Neural cell (in vitro differentiated cells): ENCODE measurements around the gene CLCN1. TPM values are rescaled to one million over a fixed set of nuclear protein-coding genes. Genes with fewer than 3 reads are reported as not detected.

Source experiments
- H2AFZ ChIP-seq: fragments of 200-600, 300-800 bp; sonication (generic), shearing (Covaris generic); 2 replicates; pipeline ENCODE4 v1.6.0; 2014; ENCODE audit warnings: low read depth, mild to moderate bottlenecking, antibody characterized with exemption, low read length, moderate library complexity
- H3F3A ChIP-seq: fragments of 200-600 bp; shearing (Covaris generic); 2 replicates; pipeline ENCODE4 v1.6.1; 2016; ENCODE audit warnings: mild to moderate bottlenecking, moderate library complexity, mixed read lengths, antibody characterized with exemption, low read length; ENCODE audit not compliant: insufficient read depth, poor library complexity, severe bottlenecking
- H3K27ac ChIP-seq: fragments of 200-600, 300-800 bp; sonication (generic), shearing (Covaris generic); 2 replicates; pipeline ENCODE4 v1.5.1; 2014; ENCODE audit warnings: mild to moderate bottlenecking, low read length, moderate library complexity
- H3K27me3 ChIP-seq: fragments of 300-800, 200-600 bp; sonication (generic), shearing (Covaris generic); 2 replicates; pipeline ENCODE4 v1.6.0; 2014; ENCODE audit warnings: mild to moderate bottlenecking, low read depth, low read length, moderate library complexity; ENCODE audit not compliant: insufficient read depth
- H3K36me3 ChIP-seq: fragments of 300-800, 200-600 bp; sonication (generic), shearing (Covaris generic); 2 replicates; pipeline ENCODE4 v1.5.1; 2014; ENCODE audit warnings: mild to moderate bottlenecking, antibody characterized with exemption, low read length, moderate library complexity; ENCODE audit not compliant: insufficient read depth
- H3K4me2 ChIP-seq: fragments of 300-800, 200-600 bp; sonication (generic), shearing (Covaris generic); 2 replicates; pipeline ENCODE4 v1.6.0; 2014; ENCODE audit warnings: mild to moderate bottlenecking, low read length
- H3K4me3 ChIP-seq: fragments of 300-800, 200-600 bp; sonication (generic), shearing (Covaris generic); 2 replicates; pipeline ENCODE4 v1.5.1; 2014; ENCODE audit warnings: mild to moderate bottlenecking, low read length, moderate library complexity
- H3K79me2 ChIP-seq: fragments of 200-600 bp; shearing (Covaris generic); replicated peaks from 2 replicates; pipeline ENCODE4 v1.6.0; 2014; ENCODE audit warnings: mild to moderate bottlenecking, low read length, moderate library complexity; ENCODE audit not compliant: insufficient read depth
- H3K9ac ChIP-seq: fragments of 300-800, 200-600 bp; sonication (generic), shearing (Covaris generic); 2 replicates; pipeline ENCODE4 v1.6.1; 2016; ENCODE audit warnings: mild to moderate bottlenecking, low read length, mixed read lengths
- H3K9me2 ChIP-seq: fragments of 200-600 bp; shearing (Covaris generic); 2 replicates; pipeline ENCODE4 v1.6.1; 2016; ENCODE audit warnings: mild to moderate bottlenecking, low read length, mixed read lengths; ENCODE audit not compliant: insufficient read depth
- H3K9me3 ChIP-seq: fragments of 200-600, 300-800 bp; sonication (generic), shearing (Covaris generic); 2 replicates; pipeline ENCODE4 v1.6.1; 2016; ENCODE audit warnings: mild to moderate bottlenecking, mixed run types, low read length, moderate library complexity, mixed read lengths
- H4K20me1 ChIP-seq: fragments of 200-600 bp; shearing (Covaris generic); 2 replicates; pipeline ENCODE4 v1.6.1; 2016; ENCODE audit warnings: mild to moderate bottlenecking, mixed run types; ENCODE audit not compliant: insufficient read depth
- CTCF ChIP-seq: fragments of 450-650 bp; IDR thresholded peaks from 2 replicates; pipeline ENCODE4 v1.5.1; 2014; ENCODE audit warnings: antibody characterized with exemption, mild to moderate bottlenecking, moderate library complexity; ENCODE audit not compliant: poor library complexity, severe bottlenecking
- EP300 ChIP-seq: fragments of 450-650 bp; conservative IDR thresholded peaks from 2 replicates; pipeline ENCODE4 v1.6.1; 2014; ENCODE audit warnings: antibody characterized with exemption, mild to moderate bottlenecking, moderate library complexity; ENCODE audit not compliant: poor library complexity, severe bottlenecking
- EZH2 ChIP-seq: fragments of 200-600, 300-800 bp; shearing (Covaris generic), sonication (generic); IDR thresholded peaks from 2 replicates; pipeline ENCODE4 v1.6.1; 2014; ENCODE audit warnings: antibody characterized with exemption, low read length, borderline replicate concordance, mild to moderate bottlenecking; ENCODE audit not compliant: insufficient read depth, poor library complexity, severe bottlenecking
- MXI1 ChIP-seq: fragments of 450-650 bp; conservative IDR thresholded peaks from 2 replicates; pipeline ENCODE4 v1.6.1; 2014; ENCODE audit warnings: antibody characterized with exemption, mild to moderate bottlenecking; ENCODE audit not compliant: poor library complexity, severe bottlenecking
- POLR2AphosphoS5 ChIP-seq: IDR thresholded peaks from 2 replicates; pipeline ENCODE4 v1.6.1; 2012
- RAD21 ChIP-seq: fragments of 450-650 bp; conservative IDR thresholded peaks from 2 replicates; pipeline ENCODE4 v1.6.1; 2014; ENCODE audit warnings: antibody characterized with exemption, mild to moderate bottlenecking, moderate library complexity
- REST ChIP-seq: IDR thresholded peaks from 2 replicates; pipeline ENCODE4 v1.6.1; 2012; ENCODE audit warnings: borderline replicate concordance
- SMC3 ChIP-seq: fragments of 450-650 bp; conservative IDR thresholded peaks from 2 replicates; pipeline ENCODE4 v1.6.1; 2014; ENCODE audit warnings: antibody characterized with exemption, mild to moderate bottlenecking, moderate library complexity; ENCODE audit not compliant: poor library complexity
- TAF1 ChIP-seq: IDR thresholded peaks from 2 replicates; pipeline ENCODE4 v1.6.1; 2012; ENCODE audit warnings: low read depth
- polyA plus RNA-seq: library from polyadenylated mRNA; depleted of rRNA; stranded (reverse); fragments of >200 nt; gene quantifications from 2 replicates; pipeline ENCODE4 v1.2.3, GENCODE V29; 2014

CLCN1 gene
- polyA plus RNA-seq, 1 donor from 2014 or later: not detected

- Histone ChIP-seq H3K4me3 (peak overlapping the region; percentile 100), H3K4me2 (peak overlapping the region; percentile 86), H3K79me2 (peaks cover 6% of the 10 kb centered on the region), H2AFZ (peak overlapping the region; percentile 56), H3K27me3 (no peaks in the 10 kb centered on the region), H3K9me3 (no peaks in the 10 kb centered on the region), H3K9me2 (no peaks in the 10 kb centered on the region), H4K20me1 (no peaks in the 10 kb centered on the region), H3K36me3 (no peaks in the 10 kb centered on the region), H3K27ac (peak overlapping the region; percentile 51), H3K9ac (peak overlapping the region; percentile 100), H3F3A (no peaks in the 10 kb centered on the region)
- TF ChIP-seq MXI1 (no peak), POLR2AphosphoS5 (no peak), CTCF (no peak), EZH2 (no peak)
Measured at GRCh38 chr7:143381427-143382125, 65.7 kb downstream of the CLCN1 start.

- TF ChIP-seq MXI1 (no peak), SMC3 (no peak), RAD21 (no peak), CTCF (no peak), EP300 (no peak), POLR2AphosphoS5 (no peak), EZH2 (no peak), REST (no peak), TAF1 (no peak)
- no peaks in the 10 kb centered on the region for H3F3A ChIP-seq
- H3K27me3 ChIP-seq: no peaks in the 10 kb centered on the region
- no peaks in the 10 kb centered on the region for H4K20me1 ChIP-seq
- H3K79me2 ChIP-seq: peaks cover 6% of the 10 kb centered on the region
- peak overlapping the region; percentile 56 for H2AFZ ChIP-seq
- no peaks in the 10 kb centered on the region for H3K9me3 ChIP-seq
- H3K36me3 ChIP-seq: no peaks in the 10 kb centered on the region
- peak overlapping the region; percentile 51 for H3K27ac ChIP-seq
- H3K4me2 ChIP-seq: peak overlapping the region; percentile 86
- peak overlapping the region; percentile 100 for H3K9ac ChIP-seq
- H3K4me3 ChIP-seq: peak overlapping the region; percentile 100
- no peaks in the 10 kb centered on the region for H3K9me2 ChIP-seq
Measured at GRCh38 chr7:143382126-143382790, 66.3 kb downstream of the CLCN1 start.
